Measurements from ENCODE around the gene APBB2.
"Not testable (repeated sequence)": the region's sequence is repeated elsewhere in the genome, so short reads cannot be mapped to it uniquely, and the experiment has no call there.

APBB2 gene

GRCh38 chr4:40908702-40909362 lies 305.5 kb downstream of the APBB2 start:
- TF ChIP-seq, protein P1, sequence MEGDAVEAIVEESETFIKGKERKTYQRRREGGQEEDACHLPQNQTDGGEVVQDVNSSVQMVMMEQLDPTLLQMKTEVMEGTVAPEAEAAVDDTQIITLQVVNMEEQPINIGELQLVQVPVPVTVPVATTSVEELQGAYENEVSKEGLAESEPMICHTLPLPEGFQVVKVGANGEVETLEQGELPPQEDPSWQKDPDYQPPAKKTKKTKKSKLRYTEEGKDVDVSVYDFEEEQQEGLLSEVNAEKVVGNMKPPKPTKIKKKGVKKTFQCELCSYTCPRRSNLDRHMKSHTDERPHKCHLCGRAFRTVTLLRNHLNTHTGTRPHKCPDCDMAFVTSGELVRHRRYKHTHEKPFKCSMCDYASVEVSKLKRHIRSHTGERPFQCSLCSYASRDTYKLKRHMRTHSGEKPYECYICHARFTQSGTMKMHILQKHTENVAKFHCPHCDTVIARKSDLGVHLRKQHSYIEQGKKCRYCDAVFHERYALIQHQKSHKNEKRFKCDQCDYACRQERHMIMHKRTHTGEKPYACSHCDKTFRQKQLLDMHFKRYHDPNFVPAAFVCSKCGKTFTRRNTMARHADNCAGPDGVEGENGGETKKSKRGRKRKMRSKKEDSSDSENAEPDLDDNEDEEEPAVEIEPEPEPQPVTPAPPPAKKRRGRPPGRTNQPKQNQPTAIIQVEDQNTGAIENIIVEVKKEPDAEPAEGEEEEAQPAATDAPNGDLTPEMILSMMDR (IDR thresholded peaks at IDR 0.05; ENCODE audit: low read depth, low read length), result peak; percentile 91
- no peak overlapping the region for H3K4me3 ChIP-seq (replicated peaks in 1 of 2; ENCODE audit: low read depth in 2 of 2, low read length in 2 of 2)
- peak; percentile 83 to 86 for DNase-seq (ENCODE audit: low read depth in 2 of 2)

GRCh38 chr4:40908297-40908696 lies 306.0 kb downstream of the APBB2 start:
- TF ChIP-seq, protein P1 (IDR thresholded peaks at IDR 0.05; ENCODE audit: low read depth, low read length), result no peak
- H3K4me3 ChIP-seq (replicated peaks in 1 of 2; ENCODE audit: low read depth in 2 of 2, low read length in 2 of 2), result no peak overlapping the region
- no peak for DNase-seq (ENCODE audit: low read depth in 2 of 2)

- no peak for DNase-seq (ENCODE audit: low read depth in 2 of 2)
- TF ChIP-seq, protein P1 (IDR thresholded peaks at IDR 0.05; ENCODE audit: low read depth, low read length), result no peak
- no peak overlapping the region for H3K4me3 ChIP-seq (replicated peaks in 1 of 2; ENCODE audit: low read depth in 2 of 2, low read length in 2 of 2)
These were observed 308.9 kb downstream of the APBB2 start for GRCh38 chr4:40905414-40905813.

DNA sequence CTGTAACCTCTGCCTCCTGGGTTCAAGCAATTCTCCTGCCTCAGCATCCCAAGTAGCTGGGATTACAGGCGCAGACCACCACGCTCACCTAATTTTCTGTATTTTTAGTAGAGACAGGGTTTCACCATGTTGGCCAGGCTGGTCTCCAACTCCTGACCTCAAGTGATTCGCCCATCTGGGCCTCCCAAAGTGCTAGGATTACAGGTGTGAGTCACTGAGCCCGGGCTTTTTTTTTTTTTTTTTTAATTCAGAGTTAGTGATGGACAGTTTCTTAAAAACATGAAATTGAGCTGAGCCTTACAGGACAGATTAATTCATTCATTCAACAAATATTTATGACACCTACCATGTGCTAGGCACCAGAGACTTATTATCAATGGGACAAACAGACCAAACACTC lies 313.8 kb downstream of the APBB2 start:
- H3K4me3 ChIP-seq (replicated peaks in 1 of 2; ENCODE audit: low read depth in 2 of 2, low read length in 2 of 2), result not testable (repeated sequence)
- peak in 1 of 2 donors; percentile 29 for DNase-seq (ENCODE audit: low read depth in 2 of 2)

- H3K4me3 ChIP-seq (replicated peaks in 1 of 2; ENCODE audit: low read depth in 2 of 2, low read length in 2 of 2), result no peak overlapping the region
- TF ChIP-seq, protein P1 (IDR thresholded peaks at IDR 0.05; ENCODE audit: low read depth, low read length), result peak; percentile 75
- peak; percentile 65 to 70 for DNase-seq (ENCODE audit: low read depth in 2 of 2)
These were observed 316.7 kb downstream of the APBB2 start for GRCh38 chr4:40897557-40898203.

- H3K4me3 ChIP-seq (replicated peaks in 1 of 2; ENCODE audit: low read depth in 2 of 2, low read length in 2 of 2), result no peak overlapping the region
- no peak for DNase-seq (ENCODE audit: low read depth in 2 of 2)
- TF ChIP-seq, protein P1 (IDR thresholded peaks at IDR 0.05; ENCODE audit: low read depth, low read length), result no peak
These were observed 323.6 kb downstream of the APBB2 start for GRCh38 chr4:40890764-40891163.

GRCh38 chr4:40890199-40890598 lies 324.1 kb downstream of the APBB2 start:
- H3K4me3 ChIP-seq (replicated peaks in 1 of 2; ENCODE audit: low read depth in 2 of 2, low read length in 2 of 2), result no peak overlapping the region
- no peak for DNase-seq (ENCODE audit: low read depth in 2 of 2)
- TF ChIP-seq, protein P1 (IDR thresholded peaks at IDR 0.05; ENCODE audit: low read depth, low read length), result no peak
